Stimulated activated CD4-positive, alpha-beta T cell treated with anti-CD3 and anti-CD28 coated beads, Interleukin-12 subunit alpha, Interleukin-12 subunit beta, amount 100 ng/mL, for 48 hours (primary cell): ENCODE results near the gene CXCR3.
"Not testable (repeated sequence)": the region's sequence is repeated elsewhere in the genome, so short reads cannot be mapped to it uniquely, and the experiment has no call there.

Source experiments
- DNase-seq, 3 donors: peaks; one replicate each; pipeline ENCODE4 v3.0.0-alpha.2; 2020; ENCODE audit warnings: low read depth in 2 of 3, low spot score in 1 of 3

Gene CXCR3

GRCh38 chrX:71618303-71618721 lies at the start of gene CXCR3:
CXCR3 (minus strand) TSS chrX:71618511; CDS start chrX:71618449, 62 bp downstream.
- peak; percentile 69 to 70 (median 69) for DNase-seq

DNA sequence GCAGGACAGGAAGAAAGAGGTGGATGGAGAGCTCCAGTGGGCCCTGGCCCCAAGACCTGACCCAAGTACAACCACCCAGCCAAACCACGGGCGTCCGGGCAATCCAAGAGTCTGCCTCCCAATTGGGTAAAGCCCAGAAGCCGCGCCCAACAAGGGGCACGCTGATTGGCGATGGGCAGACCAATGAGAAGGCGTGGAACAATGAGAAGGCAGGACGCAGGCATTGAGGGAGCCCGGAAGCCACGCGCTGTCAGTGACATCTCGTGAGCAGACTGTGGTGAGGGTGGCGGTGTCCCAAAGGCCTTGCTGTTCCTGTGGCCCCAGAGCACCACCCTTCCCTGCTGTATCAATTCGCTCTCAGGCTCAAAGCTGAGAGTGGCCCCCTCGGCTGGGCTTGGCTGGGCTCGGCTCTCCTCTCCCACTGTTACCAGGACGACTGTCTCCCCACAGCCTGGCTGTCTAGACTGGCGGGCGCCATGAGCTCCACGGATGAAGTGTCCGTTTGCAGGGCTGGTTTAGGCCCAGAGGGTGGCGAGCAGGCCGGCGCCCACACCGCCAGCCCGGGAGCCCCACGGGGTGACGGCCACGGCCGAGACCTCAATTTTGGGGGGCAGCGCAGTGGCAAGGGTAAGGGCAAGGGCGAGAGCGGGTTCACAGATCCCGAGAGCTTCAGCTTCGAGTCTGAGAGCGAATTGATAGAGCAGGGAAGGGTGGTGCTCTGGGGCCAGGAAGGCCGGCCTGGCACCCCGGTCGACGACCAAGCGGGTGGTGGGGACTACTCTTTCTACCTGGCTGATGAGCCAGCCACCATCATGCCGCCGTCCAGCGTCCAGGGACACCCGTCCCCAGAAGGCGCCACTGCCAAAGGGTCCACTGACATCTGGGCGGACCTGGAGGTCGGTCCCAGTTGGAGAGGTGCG lies 49.3 kb upstream of the CXCR3 start, which contains the start of gene LOC101059915:
TSS of gene LOC101059915 (plus strand) at position 219 of the 920 bp plus-strand sequence.
- DNase-seq, result no peak

GRCh38 chrX:71666240-71667223 lies 48.2 kb upstream of the CXCR3 start:
- DNase-seq, result no peak

GRCh38 chrX:71665747-71666146 lies 47.4 kb upstream of the CXCR3 start:
- no peak for DNase-seq

- DNase-seq, result no peak
These were observed 46.7 kb upstream of the CXCR3 start for GRCh38 chrX:71664889-71665491.

DNA sequence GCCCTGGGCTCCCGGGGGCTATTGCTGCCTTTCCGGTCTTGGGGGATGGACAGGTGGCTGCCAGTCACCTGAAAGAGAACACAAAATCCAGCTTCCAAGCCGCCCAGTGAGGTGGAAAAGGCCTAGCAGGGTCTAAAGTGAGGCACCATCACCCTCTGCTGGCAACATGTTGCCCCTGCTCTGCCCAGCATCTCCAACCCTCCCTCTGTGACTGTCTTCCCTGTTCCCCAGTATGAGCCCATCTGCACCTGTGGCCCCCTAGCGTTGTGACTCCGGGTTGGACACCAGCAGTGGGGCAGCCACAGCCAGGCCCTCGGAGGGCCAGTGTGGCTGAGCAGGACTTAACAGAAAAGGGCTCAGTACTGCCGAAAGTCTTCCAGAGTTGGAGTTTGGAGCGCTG lies 45.9 kb upstream of the CXCR3 start:
- DNase-seq, result not testable (repeated sequence)

DNA sequence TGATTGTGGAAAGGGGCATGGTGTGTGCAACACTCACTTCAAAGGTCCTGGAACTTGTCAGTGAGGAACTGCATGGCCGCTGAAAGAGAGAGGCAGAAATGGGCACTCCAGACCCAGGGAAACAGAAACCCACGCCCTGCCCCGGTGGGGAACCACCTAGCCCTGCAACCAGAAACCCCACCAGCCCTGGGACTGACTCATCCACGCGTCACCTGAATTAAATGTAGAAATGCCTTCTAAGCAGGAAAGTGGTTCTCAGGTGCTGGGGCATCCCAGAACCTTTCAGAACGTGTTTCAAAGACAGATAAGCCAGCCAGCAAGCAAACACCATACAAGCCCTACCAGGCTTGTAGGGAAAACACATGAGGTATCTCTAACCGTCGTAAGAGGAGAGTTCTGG lies 44.9 kb upstream of the CXCR3 start:
- DNase-seq, result peak; percentile 44 to 55 (median 51)

DNA sequence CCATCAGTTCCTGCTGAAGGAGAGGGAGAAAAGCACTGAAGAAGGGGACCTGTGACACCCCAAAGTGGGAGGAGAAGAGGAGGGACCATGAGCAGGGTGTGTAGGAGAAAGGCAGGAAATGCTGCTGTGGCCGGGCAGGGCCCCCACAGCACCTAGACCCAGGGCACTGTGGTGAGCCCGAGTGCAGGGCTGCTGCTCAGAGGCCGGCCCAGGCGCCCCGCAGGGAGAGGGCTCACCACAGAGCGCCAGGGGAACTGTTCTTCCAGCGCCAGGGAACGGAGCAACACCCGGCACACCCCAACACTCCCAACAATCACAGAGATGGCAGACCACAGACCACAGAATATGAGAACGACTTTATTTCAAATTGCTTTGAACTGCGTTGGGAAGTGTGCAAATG lies 44.3 kb upstream of the CXCR3 start:
- DNase-seq, result not testable (repeated sequence)

- no peak for DNase-seq
These were observed 43.6 kb upstream of the CXCR3 start for GRCh38 chrX:71661919-71662318.

DNA sequence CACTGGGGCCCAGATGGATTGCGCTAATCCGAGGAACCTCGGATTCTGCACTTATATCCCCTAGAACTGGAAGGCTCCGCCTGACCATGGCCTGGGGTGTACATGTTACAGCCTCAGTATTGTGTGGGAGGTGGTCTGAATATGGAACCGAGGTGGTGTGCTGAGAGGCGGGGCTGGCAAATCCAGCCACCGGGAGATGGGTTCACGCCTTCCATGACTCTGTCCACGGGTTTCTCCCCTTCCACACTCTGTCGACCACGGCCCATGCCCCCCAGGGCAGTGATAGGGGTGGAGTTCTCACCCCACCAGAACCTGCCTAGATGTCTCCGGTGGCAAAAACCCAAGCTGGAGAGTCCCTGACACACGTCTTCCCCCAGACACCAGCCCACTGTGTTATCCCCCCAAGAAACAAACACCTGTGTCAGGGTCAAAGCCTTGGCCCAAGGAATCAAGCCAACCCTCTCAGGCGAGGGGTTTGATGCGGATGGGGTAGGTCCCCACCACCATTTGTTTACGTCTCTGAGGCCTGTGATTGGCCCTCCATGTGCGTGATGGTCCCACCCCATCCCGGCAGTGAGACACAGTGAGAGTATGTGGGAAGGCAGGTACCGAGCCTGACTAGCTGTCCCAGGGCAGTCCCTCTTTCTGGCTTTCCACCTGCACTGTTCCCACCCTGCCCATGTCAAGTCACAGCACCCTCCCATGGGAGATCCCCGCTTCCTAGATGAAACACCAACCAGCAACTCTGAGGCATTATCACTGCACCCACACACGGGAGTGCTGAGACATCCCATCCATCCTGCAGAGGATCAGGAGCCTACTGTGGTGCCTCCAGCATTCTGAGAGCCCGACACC lies 42.5 kb upstream of the CXCR3 start:
- DNase-seq, result no peak

GRCh38 chrX:71659959-71660358 lies 41.6 kb upstream of the CXCR3 start:
- no peak for DNase-seq

GRCh38 chrX:71659342-71659741 lies 41.0 kb upstream of the CXCR3 start:
- DNase-seq, result no peak

GRCh38 chrX:71657267-71657666 lies 39.0 kb upstream of the CXCR3 start:
- no peak for DNase-seq

DNA sequence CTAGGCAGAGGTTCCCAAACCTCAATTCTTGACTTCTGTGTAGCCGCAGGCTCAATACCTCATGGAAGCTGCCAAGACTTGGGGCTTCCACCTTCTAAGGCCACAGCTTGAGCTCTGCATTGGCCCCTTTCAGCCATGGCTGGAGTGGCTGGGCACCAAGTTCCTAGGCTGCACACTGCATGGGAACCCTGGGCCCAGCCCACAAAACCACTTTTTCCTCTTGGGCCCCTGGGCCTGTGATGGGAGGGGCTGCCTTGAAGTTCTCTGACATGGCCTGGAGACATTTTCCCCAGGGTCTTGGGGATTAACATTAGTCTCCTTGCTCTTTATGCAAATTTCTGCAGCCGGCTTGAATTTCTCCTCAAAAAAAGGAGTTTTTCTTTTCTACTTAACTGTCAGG lies 35.0 kb upstream of the CXCR3 start:
- DNase-seq, result no peak

DNA sequence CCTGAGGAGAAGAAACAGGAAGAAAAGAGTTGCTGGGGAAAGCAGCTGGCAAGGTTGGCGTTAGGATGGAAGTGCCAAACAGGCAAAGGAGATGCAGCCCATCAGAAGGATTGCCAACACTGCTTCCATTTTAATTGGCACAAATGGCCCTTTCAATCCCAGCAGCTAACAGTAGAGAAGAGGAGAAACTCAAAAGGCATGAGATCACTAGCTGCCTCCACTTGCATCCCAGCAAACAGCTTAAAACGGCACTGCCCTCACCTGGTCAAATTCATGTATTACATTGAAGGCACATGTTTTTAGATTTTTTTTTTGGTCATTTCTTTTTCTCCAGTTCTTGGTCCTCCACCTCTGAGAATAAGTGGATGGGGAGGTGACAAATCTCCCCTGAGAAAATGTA lies 34.1 kb upstream of the CXCR3 start:
- DNase-seq, result peak in 1 of 3 donors; percentile 78

DNA sequence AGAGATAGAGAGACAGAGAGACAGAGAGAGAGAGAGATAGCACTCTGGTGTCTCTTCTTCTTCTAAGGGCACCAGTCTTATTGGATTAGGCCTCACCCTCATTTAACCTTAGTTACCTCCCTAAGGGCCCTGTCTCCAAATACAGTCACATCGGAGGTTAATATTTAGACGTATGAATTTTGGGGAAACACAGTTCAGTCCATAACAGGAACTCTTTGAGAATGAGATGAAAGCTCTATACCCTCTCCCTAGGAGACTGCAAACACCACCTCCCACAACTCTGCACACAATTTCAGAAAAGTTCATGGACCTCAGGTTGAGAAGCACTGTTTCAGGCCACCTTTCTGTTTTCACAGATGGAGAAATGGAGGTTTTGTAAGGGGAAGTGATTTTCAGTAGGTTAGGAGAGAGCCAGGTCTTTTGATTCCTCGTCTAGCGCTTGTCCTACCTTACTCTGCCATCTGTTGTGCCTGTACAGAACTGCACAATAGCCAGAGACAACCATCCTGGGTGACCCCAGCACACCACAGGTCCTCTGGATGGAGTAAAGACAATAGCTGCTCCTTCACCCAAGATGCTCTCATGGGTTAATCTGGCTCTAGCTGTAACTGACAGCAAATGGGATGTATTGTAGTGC lies 32.1 kb upstream of the CXCR3 start:
- DNase-seq, result no peak

GRCh38 chrX:71644406-71644805 lies 26.1 kb upstream of the CXCR3 start:
- DNase-seq, result not testable (repeated sequence)

- DNase-seq, result no peak
These were observed 21.7 kb upstream of the CXCR3 start for GRCh38 chrX:71640002-71640401.

DNA sequence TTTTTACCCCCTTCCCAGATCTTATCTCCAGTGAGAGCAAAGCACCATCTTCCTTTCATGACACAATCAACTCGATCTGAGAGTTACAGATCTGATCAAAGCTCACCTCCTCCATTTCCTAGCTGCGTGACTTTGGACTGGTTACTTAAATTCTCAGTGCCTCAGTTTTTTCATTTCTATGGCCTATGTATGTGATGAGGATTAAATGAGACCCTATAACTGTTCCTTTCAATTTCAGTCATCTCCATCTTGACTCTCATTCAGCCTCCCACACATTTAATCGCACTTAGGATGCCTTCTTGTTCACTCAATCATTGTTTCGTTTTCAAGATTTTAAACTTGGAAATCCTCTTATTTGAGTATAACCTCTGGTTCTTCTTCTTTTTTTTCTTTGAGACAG lies 20.1 kb upstream of the CXCR3 start:
- DNase-seq, result no peak

DNA sequence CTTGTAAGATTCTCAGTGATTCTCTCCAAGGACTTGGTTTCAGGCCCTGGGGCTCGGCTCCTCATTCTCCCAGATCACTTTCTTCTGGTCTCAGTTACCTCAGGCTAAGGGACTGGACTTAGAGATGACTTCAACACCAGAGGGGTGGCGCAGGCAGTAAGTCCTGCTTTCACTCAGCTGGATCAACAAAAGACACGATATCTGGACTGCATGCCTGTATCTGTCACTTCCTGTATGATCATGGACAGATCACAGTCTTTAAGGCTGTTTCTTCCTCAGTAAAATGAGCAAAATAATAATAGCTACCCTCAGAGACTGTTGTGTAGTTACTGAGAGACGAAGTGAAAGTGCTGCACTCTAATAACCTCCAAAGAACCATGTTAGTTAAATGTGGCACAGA lies 19.5 kb upstream of the CXCR3 start:
- no peak for DNase-seq
